T-helper 22 cell (primary cell): ENCODE data around the gene ALKBH8.
"Not testable (repeated sequence)": the region's sequence is repeated elsewhere in the genome, so short reads cannot be mapped to it uniquely, and the experiment has no call there.

Source experiments
- DNase-seq: peaks from one replicate; pipeline ENCODE4 v3.0.0-alpha.2; 2020; ENCODE audit warnings: low read depth

Gene ALKBH8

DNA sequence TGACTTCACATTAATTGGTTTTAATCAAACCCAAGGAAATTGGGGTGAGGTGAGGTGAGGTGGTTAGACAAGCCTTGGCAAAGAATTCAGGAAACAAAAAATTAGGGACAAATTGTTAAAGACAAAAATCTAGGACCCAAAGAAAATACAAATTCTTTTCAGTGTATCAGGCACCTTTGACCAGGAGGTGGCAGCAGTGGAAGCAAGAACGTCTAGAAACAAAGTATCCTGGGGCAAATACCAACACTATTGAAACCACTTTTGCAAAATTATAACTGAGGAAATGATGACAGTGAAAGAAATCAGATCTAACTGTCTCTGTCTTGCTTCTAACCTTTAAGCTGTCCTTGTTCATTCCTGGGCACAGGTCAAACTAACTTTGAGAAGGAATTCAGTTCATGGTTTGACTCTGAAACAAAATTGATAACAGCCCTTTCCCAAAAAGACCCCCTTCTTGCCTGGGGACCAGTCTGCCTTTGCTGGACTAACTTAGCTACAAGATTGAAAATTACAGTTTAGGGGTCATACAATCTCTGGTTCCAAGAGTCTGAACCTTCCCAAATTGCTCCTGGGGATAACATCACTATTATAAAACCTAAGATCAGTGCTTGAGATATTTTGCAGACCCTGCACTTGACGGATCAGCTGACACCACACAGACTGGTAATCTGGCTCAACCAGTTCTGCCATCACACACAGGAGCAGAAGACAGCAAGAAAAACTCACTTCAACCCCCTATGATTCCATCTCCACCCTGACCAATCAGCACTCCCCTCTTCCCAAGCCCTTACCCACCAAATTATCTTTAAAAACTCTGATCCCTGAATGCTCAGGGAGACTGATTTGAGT is 11.2 kb upstream of the ALKBH8 start:
- DNase-seq, result not testable (repeated sequence)

DNA sequence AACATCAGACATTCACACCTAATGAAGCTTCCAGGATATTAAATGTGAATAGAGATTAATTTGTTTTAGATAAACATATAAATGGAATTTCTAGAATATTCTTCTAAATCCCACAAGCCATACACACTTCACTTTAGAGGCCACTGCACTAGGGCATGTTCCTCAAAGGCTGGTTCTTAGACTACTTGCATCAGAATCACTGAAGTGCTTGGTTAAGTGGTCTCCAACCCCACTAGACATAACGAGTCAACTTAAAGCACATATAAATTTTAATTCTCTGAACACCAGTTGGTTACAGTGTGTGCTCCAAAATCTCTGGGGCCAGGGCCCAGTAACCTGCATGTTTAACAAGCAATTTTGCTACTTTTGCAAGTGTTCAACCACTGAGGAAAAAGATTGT is 7.9 kb upstream of the ALKBH8 start:
- no peak for DNase-seq

DNA sequence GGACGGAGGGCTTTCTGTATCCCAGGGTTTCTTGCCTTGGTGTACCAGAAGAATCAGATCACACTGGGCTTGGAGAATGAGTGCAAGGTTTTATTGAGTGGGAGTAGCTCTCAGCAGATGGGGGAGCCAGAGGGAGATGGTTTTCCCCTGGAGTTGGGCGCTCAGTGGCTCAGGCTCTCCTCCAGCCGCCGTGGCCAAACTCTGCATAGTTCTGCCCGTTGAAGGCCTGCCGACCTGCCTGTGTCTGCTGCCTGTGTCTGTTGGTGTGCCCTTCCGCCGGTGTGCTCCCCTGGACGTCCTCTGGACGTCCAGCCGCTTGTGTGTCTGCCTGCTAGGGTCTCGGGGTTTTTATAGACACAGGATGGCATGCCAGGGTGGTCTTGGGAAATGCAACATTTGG is 4.5 kb upstream of the ALKBH8 start:
- no peak for DNase-seq

DNA sequence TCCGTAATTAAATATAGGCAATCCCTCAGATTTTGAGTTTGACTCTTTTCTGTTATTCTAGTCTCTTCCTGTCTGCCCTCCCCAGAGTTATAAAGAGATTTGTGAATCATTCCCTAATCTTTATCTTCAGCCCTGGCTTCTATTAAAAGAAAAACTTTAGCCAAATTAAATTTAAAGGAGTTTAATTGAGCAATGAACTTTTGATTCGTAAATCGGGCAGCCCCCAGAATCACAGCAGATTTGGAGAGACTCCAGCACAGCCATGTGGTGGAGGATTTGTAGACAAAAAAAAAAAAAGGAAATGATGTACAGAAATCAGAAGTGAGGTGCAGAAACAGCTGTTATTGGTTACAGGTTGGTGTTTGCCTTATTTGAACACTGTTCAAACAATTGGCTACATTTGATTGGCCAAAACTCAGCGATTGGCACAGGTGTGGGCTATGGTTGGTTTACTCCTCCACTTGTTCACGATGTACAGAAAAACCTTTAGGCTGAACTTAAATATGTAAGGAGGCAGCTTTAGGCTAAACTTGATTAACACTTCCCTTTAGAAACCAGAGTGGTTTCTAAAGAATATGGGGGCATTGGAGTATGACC is 2.3 kb upstream of the ALKBH8 start:
- no peak for DNase-seq

DNA sequence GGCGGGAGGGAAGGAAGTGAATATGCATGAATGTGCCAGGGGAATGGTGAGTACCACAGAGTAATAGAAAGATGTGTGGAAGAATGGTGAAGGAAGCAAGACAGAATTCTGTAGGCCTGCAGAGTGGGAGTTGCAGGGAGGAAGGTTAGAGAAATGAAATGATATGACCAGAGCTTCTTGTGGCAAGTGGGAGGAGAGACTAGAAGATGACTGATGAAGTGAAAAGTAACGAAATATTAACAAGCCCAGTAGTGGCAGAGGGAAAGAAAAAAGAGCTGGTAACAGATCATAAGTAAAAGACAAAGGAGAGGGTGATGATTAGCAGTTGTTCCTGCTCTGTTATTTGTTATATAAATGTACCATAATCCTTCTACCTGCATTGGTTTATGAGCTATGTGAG is 1.0 kb upstream of the ALKBH8 start:
- no peak for DNase-seq

DNA sequence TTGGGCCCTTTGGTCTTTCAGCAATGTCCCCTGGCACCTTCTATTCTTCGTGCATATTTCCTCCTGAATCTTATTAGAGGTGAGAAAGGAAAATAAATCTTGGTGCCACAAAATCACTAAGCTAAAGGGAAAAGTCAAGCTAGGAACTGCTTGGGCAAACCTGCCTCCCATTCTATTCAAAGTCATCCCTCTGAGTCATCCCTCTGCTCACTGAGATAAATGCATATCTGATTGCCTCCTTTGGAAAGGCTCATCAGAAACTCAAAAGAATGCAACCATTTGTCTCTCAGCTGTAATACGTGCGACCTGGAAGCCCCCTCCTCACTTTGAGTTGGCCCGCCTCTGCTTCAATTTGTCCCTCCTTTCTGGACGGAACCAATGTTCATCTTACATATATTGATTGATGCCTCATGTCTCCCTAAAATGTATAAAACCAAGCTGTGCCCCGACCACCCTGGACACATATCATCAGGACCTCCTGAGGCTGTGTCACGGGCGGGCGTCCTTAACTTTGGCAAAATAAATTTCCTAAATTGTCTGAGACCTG is 493 bp upstream of the ALKBH8 start:
- not testable (repeated sequence) for DNase-seq

DNA sequence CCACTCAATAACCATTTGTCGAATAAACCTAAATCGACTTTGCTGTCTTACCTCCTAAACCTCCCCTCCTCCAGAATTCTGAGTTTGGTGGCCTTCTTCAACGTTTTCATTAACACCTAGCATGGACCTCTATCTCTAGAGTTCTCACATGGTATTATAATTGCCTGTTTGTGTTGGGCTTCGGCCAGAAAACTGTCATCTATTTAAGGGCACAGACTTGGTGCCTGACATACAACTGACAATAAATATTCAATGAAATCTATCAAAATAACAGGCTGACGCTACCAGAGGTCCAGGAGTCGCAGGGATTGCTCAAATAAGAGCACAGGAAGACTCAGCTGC is 687 bp downstream of the ALKBH8 start:
- no peak for DNase-seq

DNA sequence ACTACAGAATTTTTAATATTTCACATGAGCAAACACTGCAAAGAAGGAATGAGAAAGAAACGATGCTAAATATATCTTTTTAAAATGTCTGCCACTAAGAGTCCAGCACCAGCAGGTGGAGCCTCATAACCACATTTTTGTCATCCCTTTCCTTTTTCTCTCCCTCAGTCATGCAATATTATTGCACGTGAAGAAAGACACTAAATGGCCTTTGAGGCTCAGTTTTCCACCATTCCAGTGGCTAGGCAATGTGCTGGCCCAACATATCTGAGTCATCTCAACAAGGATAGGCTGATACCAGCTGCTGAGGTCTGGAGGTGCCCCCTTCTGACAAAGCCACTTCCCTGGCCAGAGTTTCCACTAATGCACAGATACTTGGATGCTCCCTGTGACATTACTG is 1.8 kb downstream of the ALKBH8 start:
- no peak for DNase-seq

DNA sequence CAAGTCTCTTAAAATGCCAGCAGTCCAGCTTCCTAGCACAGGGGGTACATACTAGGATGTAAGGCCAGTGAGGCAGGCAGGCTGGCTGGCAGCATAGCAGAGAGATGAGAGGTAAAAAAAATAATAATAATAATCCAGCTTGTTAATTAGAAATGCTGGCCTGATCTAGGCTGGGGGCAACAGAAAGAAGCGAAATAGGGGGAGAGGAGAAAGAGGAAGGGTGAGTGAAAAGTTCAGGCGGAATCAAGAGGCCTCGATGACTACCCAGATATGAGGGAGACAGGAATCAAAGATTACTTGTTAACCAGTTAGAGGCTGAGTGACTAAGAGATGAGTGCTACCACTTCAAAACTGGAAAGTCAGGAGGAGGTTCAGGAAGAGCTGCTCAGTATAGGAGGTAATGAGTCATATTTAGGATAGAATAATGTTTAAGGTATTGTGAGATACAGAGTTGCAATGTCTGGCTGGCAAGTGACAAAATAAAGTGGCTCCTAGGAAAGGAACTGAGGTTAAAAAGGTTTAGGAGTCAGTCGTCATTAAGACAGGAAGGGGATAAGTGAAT is 2.8 kb downstream of the ALKBH8 start:
- DNase-seq, result no peak

DNA sequence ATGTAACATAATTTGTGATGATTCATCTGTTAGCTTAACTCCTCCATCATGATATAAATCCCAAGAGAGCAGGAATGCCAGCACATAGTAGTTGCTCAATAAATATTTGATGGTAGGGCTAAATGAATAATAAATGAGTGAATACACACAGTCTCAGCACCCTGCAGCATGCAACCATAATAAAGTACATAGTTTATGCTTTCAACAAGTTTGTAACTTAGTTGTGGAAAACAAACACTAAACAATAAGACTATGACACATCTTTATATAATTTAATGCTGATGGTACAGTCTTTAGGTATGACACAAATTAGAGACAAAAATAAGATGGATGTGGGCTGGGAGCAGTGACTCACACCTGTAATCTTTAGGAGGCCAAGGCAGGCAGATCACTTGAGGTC is 3.8 kb downstream of the ALKBH8 start:
- DNase-seq, result no peak

DNA sequence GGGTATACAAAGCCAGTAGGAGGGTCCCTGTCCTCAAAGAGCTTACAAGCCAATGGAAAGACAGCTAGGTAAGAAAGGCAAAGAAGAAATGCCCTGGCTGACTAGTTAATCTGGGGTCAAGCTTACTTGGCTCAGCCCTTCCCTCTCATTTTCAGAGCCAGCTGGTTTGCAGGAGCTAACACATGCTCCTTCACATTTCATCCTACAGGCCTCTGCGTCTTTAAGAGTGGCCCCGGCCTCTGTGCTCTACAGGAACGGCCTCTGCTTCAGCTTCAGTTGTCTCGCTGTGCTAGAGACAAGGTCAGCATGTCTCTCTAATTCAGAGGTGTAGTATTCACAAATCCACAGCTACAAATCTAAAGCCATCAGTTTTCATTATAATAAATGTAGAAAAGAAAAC is 15.2 kb downstream of the ALKBH8 start:
- DNase-seq, result no peak

DNA sequence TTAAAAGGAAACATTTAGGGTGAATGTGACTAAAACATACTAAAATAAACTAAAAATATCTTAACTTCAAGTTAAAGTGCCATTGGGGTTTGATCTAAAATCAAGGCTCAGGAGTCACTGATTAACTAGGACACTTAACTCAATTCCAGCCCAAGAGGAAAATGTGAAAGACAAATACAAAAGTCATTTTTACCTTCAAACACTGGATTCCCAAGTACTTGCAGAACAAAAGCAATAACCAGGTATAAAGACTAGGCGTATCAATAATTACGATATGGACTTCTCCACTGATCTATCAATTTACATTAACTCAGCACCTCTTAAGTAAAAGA is 15.6 kb downstream of the ALKBH8 start:
- no peak for DNase-seq

DNA sequence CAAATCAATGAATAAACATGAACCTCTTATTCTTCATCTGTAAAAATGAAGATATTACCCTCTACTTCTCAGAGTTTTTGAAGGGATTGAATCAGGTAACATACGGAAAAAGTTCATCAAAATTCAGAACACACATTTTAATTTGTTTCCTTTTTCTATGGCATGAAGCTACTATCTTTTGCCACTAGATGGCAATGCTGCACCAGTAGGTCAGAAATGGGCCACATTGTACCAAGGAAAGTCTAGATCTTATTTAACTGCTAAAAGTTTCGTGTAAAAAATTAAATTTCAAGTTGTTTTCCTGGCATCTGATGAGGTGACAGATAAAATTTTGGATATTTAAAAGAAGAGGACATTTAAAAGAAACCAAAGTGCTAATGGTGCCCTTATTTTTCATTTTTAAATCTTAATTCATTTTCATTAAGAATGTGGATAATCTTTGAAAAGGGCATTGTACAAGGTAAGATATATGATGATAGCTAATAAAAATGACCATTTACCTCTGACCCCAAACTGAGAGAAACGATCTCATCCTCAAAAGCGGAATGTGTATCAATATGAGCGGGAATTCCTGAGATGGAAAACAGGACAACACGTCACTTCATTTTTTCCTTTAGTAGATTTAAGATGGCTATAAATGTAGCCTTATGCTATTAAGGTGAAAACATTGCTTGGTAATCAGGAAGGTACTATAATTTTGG is 16.1 kb downstream of the ALKBH8 start:
- no peak for DNase-seq

DNA sequence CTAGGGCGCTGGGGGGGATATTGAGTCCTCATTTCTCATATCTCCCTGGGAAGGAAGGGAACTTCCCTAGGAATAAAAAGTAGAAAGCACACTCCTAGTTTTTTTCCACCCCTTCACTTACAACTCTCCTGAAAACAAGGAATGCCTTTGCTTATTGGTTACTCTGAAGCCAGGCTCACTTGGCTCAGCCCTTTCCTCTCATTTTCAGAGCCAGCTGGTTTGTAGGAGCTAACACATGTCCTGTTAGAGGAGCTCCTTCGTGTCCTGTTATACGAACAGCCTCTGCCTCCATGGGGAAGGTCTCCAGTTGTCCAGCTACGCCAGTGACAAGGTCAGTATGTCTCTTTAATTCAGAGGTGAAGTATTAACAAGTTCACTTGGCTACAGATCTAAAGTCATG is 17.6 kb downstream of the ALKBH8 start:
- no peak for DNase-seq

DNA sequence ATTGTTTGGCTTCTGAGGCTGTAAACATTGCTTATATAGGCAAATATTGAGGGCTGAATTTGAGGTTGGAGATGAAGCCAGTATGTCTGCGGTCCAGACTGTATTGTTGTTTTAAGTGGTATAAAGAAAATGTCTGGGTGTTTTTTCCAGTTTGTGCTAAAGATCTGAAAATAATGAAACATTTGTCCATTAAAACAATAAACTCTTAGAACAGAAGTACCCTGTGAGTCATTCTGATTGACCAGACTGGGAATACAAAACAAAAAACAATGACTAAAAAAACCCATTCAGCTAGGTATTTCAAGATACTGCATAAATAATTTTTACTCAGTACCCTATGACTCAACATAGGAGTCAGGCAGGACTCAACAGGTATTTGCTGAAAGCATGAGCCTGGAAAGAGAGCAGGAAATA is 20.4 kb downstream of the ALKBH8 start:
- no peak for DNase-seq

DNA sequence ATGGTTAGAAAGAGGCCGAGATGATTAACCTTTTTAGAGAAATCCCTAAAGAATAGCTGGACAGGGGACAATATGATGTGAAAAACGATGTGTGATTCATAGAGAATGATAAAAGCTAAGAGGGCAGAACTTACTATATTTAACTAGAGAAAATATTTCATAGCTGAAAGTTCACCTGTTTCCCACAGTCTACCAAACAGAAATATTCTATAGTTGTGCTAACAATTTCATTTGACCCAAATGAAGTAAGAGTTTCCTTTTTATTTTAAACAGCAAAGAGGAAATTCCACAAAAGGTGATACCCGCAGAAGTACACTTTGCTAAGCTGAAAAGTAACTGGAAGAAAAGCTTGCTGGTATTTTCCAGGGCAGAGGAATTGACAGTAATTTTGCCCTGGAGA is 26.7 kb downstream of the ALKBH8 start:
- DNase-seq, result no peak

DNA sequence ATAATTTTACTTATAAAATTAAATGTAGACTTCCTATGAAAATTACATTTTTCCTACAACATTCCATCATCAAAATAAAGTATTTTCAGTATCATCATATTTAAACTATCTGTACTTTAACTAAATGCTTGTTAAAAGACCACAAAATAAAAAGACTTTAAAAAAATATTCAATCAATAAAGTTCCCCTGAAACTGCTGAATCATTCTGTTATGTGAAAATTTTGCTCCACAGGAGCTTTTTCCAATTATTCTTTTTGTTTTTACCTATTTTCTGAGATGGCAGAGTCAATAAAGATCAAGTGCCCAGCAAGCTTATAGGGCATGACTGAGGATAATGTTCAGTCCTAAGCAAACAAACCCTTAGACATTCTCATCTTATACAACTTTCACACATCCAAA is 27.3 kb downstream of the ALKBH8 start:
- DNase-seq, result no peak

DNA sequence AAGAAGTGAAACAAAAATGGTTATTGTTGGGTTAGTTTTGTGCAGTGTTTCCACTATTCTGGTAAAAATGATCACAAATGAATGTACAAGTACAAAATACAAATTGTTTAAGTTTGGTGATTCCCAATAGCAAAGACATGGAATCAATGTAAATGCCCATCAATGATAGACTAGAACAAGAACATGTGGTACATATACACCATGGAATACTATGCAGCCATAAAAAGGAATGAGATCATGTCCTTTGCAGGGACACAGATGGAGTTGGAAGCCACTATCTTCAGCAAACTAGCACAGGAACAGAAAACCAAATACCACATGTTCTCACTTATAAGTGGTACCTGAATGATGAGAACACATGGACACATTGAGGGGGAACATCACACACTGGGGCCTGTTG is 28.4 kb downstream of the ALKBH8 start:
- not testable (repeated sequence) for DNase-seq

DNA sequence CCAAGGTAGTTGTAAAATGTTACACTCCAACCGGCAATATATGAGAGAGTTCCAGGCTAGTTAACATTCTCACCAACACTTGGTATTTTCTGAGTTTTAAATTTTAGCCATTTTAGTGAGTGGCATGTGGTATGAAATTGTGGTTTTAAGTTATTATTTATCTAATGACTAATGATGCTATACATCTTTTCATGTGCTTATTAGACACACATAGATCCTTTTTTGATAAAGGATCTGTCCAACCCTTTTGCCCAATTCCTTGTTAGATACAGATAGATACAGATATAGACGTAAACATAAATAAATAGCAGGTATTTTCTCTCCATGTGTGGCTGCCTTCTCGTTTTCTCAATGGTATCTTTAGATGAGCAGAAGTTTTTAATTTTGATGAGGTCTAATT is 39.3 kb downstream of the ALKBH8 start:
- DNase-seq, result no peak

DNA sequence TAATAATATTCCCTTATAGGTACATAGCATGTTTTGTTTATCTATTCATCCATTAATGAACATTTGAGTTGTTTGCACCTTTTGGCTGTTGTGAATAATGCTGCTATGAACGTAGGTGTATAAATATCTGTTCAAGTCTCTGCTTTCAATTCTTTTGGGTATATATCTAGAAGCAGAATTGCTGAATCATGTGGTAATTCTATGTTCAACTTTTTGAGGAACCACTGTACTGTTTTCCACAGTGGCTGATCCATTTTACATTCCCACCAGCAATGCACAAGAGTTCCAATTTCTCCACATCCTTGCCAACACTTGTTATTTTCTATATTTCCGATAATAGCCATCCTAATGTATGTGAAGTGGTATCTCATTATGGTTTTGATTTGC is 56.7 kb downstream of the ALKBH8 start:
- no peak for DNase-seq

DNA sequence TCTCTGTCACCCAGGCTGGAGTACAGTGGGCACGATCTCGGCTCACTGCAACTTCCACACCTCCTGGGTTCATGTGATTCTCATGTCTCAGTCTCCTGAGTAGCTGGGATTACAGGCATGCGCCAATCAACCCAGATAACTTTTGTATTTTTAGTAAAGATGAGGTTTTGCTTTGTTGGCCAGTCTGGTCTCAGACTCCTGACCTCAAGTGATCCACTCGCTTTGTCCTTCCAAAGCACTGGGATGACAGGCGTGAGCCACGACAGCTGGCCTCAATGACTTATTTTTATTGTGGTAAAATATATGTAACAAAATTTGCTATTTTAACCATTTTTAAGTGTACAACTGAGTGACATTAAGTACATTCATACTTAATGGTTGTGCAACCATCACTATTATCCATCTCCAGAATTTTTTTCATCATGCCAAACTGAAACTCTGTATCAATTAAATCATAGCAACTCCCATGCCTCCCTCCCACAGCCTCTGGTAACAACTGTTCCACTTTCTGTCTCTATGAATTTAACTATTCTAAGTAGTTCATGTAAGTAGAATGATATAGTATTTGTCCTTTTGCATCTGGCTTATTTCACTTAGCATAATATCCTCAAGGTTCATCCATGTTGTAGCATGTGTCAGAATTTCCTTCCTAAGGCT is 57.2 kb downstream of the ALKBH8 start:
- no peak for DNase-seq

DNA sequence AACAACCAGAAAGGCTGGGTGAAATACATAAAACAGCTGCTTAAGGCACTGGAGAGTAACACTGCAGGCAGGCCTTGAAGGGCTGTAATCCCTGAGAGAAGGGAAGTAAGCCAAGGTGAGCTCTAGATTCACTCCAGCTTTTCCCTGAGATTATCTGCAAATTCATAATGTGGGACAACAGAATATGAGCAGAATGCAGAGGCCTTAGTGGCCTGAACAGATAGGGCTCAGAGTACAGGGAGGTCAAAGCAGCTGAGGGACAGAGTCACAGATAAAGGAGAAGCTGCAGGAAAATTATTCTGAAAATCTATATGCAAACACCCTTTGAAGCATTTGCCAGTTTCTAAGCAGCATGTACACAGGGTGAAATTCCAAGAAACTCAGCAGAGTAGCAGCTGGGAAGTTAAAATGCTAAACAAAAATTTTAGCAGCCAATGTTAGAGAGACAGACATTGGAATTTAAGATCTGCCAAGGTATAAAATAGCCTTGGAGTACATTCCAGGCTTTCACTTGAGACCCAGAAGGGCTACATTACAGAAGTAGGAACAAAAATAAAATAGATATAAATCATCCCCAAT is 59.8 kb downstream of the ALKBH8 start:
- DNase-seq, result no peak
